Endodermal cell (in vitro differentiated cells): ENCODE data around the gene ISYNA1. TPM values are rescaled to one million over a fixed set of nuclear protein-coding genes. Genes with fewer than 3 reads are reported as not detected.

ENCODE experiments used
- DNase-seq: peaks from one replicate; pipeline ENCODE4 v3.0.0-alpha.2; 2017
- H3K27ac ChIP-seq: 2 replicates; pipeline ENCODE4 v1.5.1; 2013; ENCODE audit warnings: mild to moderate bottlenecking, low read depth, low read length, moderate library complexity
- H3K27me3 ChIP-seq: 2 replicates; pipeline ENCODE4 v1.6.1; 2013; ENCODE audit warnings: mild to moderate bottlenecking, low read length, moderate library complexity; ENCODE audit not compliant: insufficient read depth, control insufficient read depth, poor library complexity, severe bottlenecking
- H3K36me3 ChIP-seq: 2 replicates; pipeline ENCODE4 v1.7.0; 2013; ENCODE audit warnings: mild to moderate bottlenecking, low read length, moderate library complexity; ENCODE audit not compliant: control insufficient read depth, insufficient read depth
- H3K4me1 ChIP-seq: one replicate; pipeline ENCODE4 v1.7.0; 2013; ENCODE audit warnings: low read length; ENCODE audit not compliant: control insufficient read depth, insufficient read depth
- H3K4me3 ChIP-seq: 2 replicates; pipeline ENCODE4 v1.5.1; 2013; ENCODE audit warnings: mild to moderate bottlenecking, low read length, moderate library complexity
- H3K9ac ChIP-seq: 2 replicates; pipeline ENCODE4 v1.6.1; 2013; ENCODE audit warnings: mild to moderate bottlenecking, low read length, moderate library complexity; ENCODE audit not compliant: poor library complexity, severe bottlenecking; ENCODE audit errors: extremely low read depth
- H3K9me3 ChIP-seq: 2 replicates; pipeline ENCODE4 v1.6.1; 2013; ENCODE audit warnings: mild to moderate bottlenecking, low read length, moderate library complexity; ENCODE audit not compliant: control insufficient read depth
- H3K27ac Mint-ChIP-seq: 2 replicates; pipeline ENCODE4 v1.8.0; 2020; ENCODE audit warnings: mixed read lengths
- H3K27me3 Mint-ChIP-seq: 2 replicates; pipeline ENCODE4 v1.8.0; 2021; ENCODE audit warnings: mild to moderate bottlenecking, mixed read lengths; ENCODE audit not compliant: insufficient read depth
- H3K36me3 Mint-ChIP-seq: 2 replicates; pipeline ENCODE4 v1.8.0; 2020; ENCODE audit warnings: low read depth, mixed read lengths
- H3K4me1 Mint-ChIP-seq: 2 replicates; pipeline ENCODE4 v1.8.0; 2020; ENCODE audit warnings: mixed read lengths
- H3K4me3 Mint-ChIP-seq: 2 replicates; pipeline ENCODE4 v1.8.0; 2020; ENCODE audit warnings: mild to moderate bottlenecking, moderate library complexity, mixed read lengths
- H3K9me3 Mint-ChIP-seq: 2 replicates; pipeline ENCODE4 v1.8.0; 2020; ENCODE audit warnings: mild to moderate bottlenecking, mixed read lengths
- CTCF ChIP-seq: fragments of 200-600 bp; sonication (generic); conservative IDR thresholded peaks from 2 replicates; pipeline ENCODE4 v1.5.0; 2021; ENCODE audit warnings: antibody characterized with exemption, mild to moderate bottlenecking
- WGBS, 2 experiments: methylation state at CpG; one replicate each; pipeline versions ENCODE4 v1.1.5 to v1.1.7; 2013; ENCODE audit warnings: missing lambda C conversion rate in 2 of 2, mixed read lengths in 1 of 2; ENCODE audit not compliant: insufficient coverage in 1 of 2, insufficient read length in 1 of 2; 5-methylcytosine and 5-hydroxymethylcytosine counted together
- total RNA-seq, 2 donors: library from RNA; stranded (reverse); fragmentation: NEBNext Ultra II Directional in 1 of 2; extraction: Animal tissue kit (Norgen Biotek cat#: 25700) in 1 of 2; gene quantifications; 2 replicates in 1 of 2; 3 replicates in 1 of 2; pipeline ENCODE4 v1.2.1, GENCODE V29; 2021

The ISYNA1 gene
- total RNA-seq, 2 donors from 2014 or later, result 156 to 212 TPM

GRCh38 chr19:18435178-18435841 is 2.6 kb downstream of the ISYNA1 start:
- H3K27ac Mint-ChIP-seq, result no peak overlapping the region
- peaks cover 3% of the 10 kb centered on the region for H3K36me3 ChIP-seq
- H3K9ac ChIP-seq, result no peak overlapping the region
- no peak overlapping the region for H3K4me3 ChIP-seq
- no peaks in the 10 kb centered on the region for H3K9me3 ChIP-seq
- no peaks in the 10 kb centered on the region for H3K27me3 ChIP-seq
- H3K4me1 ChIP-seq, result peaks cover 22% of the 10 kb centered on the region
- no peak overlapping the region for H3K27ac ChIP-seq
- peaks cover 15% of the 10 kb centered on the region for H3K4me1 Mint-ChIP-seq
- H3K9me3 Mint-ChIP-seq, result no peaks in the 10 kb centered on the region
- H3K36me3 Mint-ChIP-seq, result peaks cover 6% of the 10 kb centered on the region
- DNase-seq, result peak; percentile 52
- WGBS, 2 experiments, result 97% methylated on average over 43 to 49 of the region's 49 CpGs
- no peak overlapping the region for H3K4me3 Mint-ChIP-seq
- TF ChIP-seq CTCF, result no peak
- H3K27me3 Mint-ChIP-seq, result peaks cover 3% of the 10 kb centered on the region

GRCh38 chr19:18434411-18435175 is 3.3 kb downstream of the ISYNA1 start:
- Mint-ChIP-seq H3K9me3 (no peaks in the 10 kb centered on the region), H3K36me3 (peaks cover 6% of the 10 kb centered on the region), H3K4me1 (peaks cover 14% of the 10 kb centered on the region), H3K27me3 (peaks cover 3% of the 10 kb centered on the region), H3K27ac (no peak overlapping the region), H3K4me3 (peak overlapping the region; percentile 58)
- peaks cover 20% of the 10 kb centered on the region for H3K4me1 ChIP-seq
- peak; percentile 47 for DNase-seq
- H3K9me3 ChIP-seq, result no peaks in the 10 kb centered on the region
- 92 to 100% methylated on average over 6 to 20 of the region's 21 CpGs for WGBS, 2 experiments
- TF ChIP-seq CTCF, result no peak
- no peaks in the 10 kb centered on the region for H3K27me3 ChIP-seq
- no peak overlapping the region for H3K4me3 ChIP-seq
- peak overlapping the region; percentile 44 for H3K27ac ChIP-seq
- H3K36me3 ChIP-seq, result peaks cover 3% of the 10 kb centered on the region
- H3K9ac ChIP-seq, result no peak overlapping the region

- Mint-ChIP-seq H3K27ac (no peak overlapping the region), H3K9me3 (no peaks in the 10 kb centered on the region), H3K36me3 (peaks cover 6% of the 10 kb centered on the region), H3K27me3 (peaks cover 3% of the 10 kb centered on the region), H3K4me3 (peak overlapping the region; percentile 58), H3K4me1 (peaks cover 6% of the 10 kb centered on the region)
- Histone ChIP-seq H3K9ac (no peak overlapping the region), H3K4me3 (no peak overlapping the region), H3K36me3 (peaks cover 3% of the 10 kb centered on the region), H3K9me3 (no peaks in the 10 kb centered on the region), H3K27me3 (no peaks in the 10 kb centered on the region), H3K4me1 (peaks cover 13% of the 10 kb centered on the region), H3K27ac (peak overlapping the region; percentile 44)
- WGBS, 2 experiments, result 12 to 16% methylated on average over 12 to 56 of the region's 60 CpGs
- no peak for TF ChIP-seq CTCF
- DNase-seq, result peak; percentile 87
Measured at GRCh38 chr19:18433735-18434398, 4.1 kb downstream of the ISYNA1 start.
